CD14-positive monocyte (primary cell): ENCODE results near the gene RUNX2. TPM values are rescaled to one million over a fixed set of nuclear protein-coding genes. Genes with fewer than 3 reads are reported as not detected.

Experiments
- DNase-seq, 3 donors: peaks; one replicate each; pipeline ENCODE4 v3.0.0-alpha.2; 2011 to 2022
- H2AFZ ChIP-seq: 2 replicates; pipeline ENCODE4 v1.6.0; 2012; ENCODE audit warnings: mild to moderate bottlenecking, low read depth, low read length, inconsistent platforms; ENCODE audit not compliant: insufficient read depth, poor library complexity, severe bottlenecking
- H3K27ac ChIP-seq, 2 donors: 1 replicate in 1 of 2; 2 replicates in 1 of 2; pipeline ENCODE4 v1.5.1; 2012 to 2013; ENCODE audit warnings: low read length in 2 of 2, control low read depth in 1 of 2, inconsistent platforms in 1 of 2, low read depth in 1 of 2, mild to moderate bottlenecking in 1 of 2
- H3K27me3 ChIP-seq, 2 donors: one replicate each; pipeline versions ENCODE4 v1.6.0 to v1.6.1; 2011 to 2013; ENCODE audit warnings: low read length in 2 of 2; ENCODE audit not compliant: control insufficient read depth in 2 of 2, insufficient read depth in 2 of 2
- H3K36me3 ChIP-seq, 2 donors: replicated peaks in 1 of 2; 1 replicate in 1 of 2; 2 replicates in 1 of 2; pipeline versions ENCODE4 v1.5.1 to v1.6.1; 2012 to 2013; ENCODE audit warnings: low read length in 2 of 2, control low read depth in 1 of 2, inconsistent platforms in 1 of 2, mild to moderate bottlenecking in 1 of 2; ENCODE audit not compliant: insufficient read depth in 2 of 2, control insufficient read depth in 1 of 2
- H3K4me1 ChIP-seq, 2 donors: 1 replicate in 1 of 2; 2 replicates in 1 of 2; pipeline versions ENCODE4 v1.5.1 to v1.6.1; 2012 to 2013; ENCODE audit warnings: low read length in 2 of 2, control low read depth in 1 of 2, inconsistent platforms in 1 of 2, mild to moderate bottlenecking in 1 of 2, moderate library complexity in 1 of 2; ENCODE audit not compliant: insufficient read depth in 2 of 2, control insufficient read depth in 1 of 2
- H3K4me2 ChIP-seq: replicated peaks from 2 replicates; pipeline ENCODE3; 2012; ENCODE audit warnings: low read length, moderate library complexity, mild to moderate bottlenecking; ENCODE audit not compliant: poor library complexity, severe bottlenecking; ENCODE audit errors: extremely low read depth
- H3K4me3 ChIP-seq, 3 experiments: fragments of 200-600 bp in 1 of 3; sonication (generic) in 1 of 3; replicated peaks in 1 of 3; 1 replicate in 2 of 3; 2 replicates in 1 of 3; pipeline ENCODE4 v1.5.1; 2011 to 2013; ENCODE audit warnings: low read length in 3 of 3, mild to moderate bottlenecking in 3 of 3, control low read depth in 2 of 3, low read depth in 2 of 3, inconsistent platforms in 1 of 3, moderate library complexity in 1 of 3
- H3K79me2 ChIP-seq: 2 replicates; pipeline ENCODE4 v1.6.0; 2012; ENCODE audit warnings: mild to moderate bottlenecking, control low read depth, inconsistent platforms, low read length, moderate library complexity; ENCODE audit not compliant: insufficient read depth
- H3K9ac ChIP-seq: 2 replicates; pipeline ENCODE4 v1.6.0; 2017; ENCODE audit warnings: low read length, mild to moderate bottlenecking; ENCODE audit not compliant: insufficient read depth, poor library complexity, severe bottlenecking
- H3K9me3 ChIP-seq, 2 donors: replicated peaks in 1 of 2; 1 replicate in 1 of 2; 2 replicates in 1 of 2; pipeline versions ENCODE4 v1.5.1 to v1.6.1; 2012 to 2013; ENCODE audit warnings: low read length in 2 of 2, control low read depth in 1 of 2; ENCODE audit not compliant: control insufficient read depth in 1 of 2, insufficient read depth in 1 of 2
- H4K20me1 ChIP-seq: 2 replicates; pipeline ENCODE4 v1.6.0; 2012; ENCODE audit warnings: mild to moderate bottlenecking, low read length, control low read depth, moderate library complexity; ENCODE audit not compliant: insufficient read depth
- H3K27ac Mint-ChIP-seq, 7 donors: one replicate each; pipeline ENCODE4 v1.8.0; 2020; ENCODE audit warnings: mild to moderate bottlenecking in 7 of 7, mixed read lengths in 7 of 7, moderate library complexity in 6 of 7, inconsistent platforms in 2 of 7
- H3K27me3 Mint-ChIP-seq, 3 donors: one replicate each; pipeline ENCODE4 v1.8.0; 2021 to 2022; ENCODE audit warnings: low read depth in 3 of 3, mild to moderate bottlenecking in 3 of 3, mixed read lengths in 3 of 3, moderate library complexity in 3 of 3, inconsistent platforms in 1 of 3
- H3K36me3 Mint-ChIP-seq, 2 donors: one replicate each; pipeline ENCODE4 v1.8.0; 2020; ENCODE audit warnings: mixed read lengths in 2 of 2, inconsistent platforms in 1 of 2, mild to moderate bottlenecking in 1 of 2
- H3K4me1 Mint-ChIP-seq: one replicate; pipeline ENCODE4 v1.8.0; 2020; ENCODE audit warnings: mild to moderate bottlenecking, mixed read lengths
- H3K4me3 Mint-ChIP-seq, 2 donors: one replicate each; pipeline ENCODE4 v1.8.0; 2020; ENCODE audit warnings: mild to moderate bottlenecking in 2 of 2, mixed read lengths in 2 of 2, moderate library complexity in 1 of 2
- H3K9me3 Mint-ChIP-seq, 7 donors: one replicate each; pipeline ENCODE4 v1.8.0; 2020 to 2022; ENCODE audit warnings: mixed read lengths in 7 of 7, mild to moderate bottlenecking in 6 of 7, moderate library complexity in 6 of 7, inconsistent platforms in 2 of 7
- WGBS: methylation state at CpG from one replicate; pipeline ENCODE4 v1.1.5; 2013; ENCODE audit warnings: missing lambda C conversion rate; ENCODE audit not compliant: insufficient coverage; 5-methylcytosine and 5-hydroxymethylcytosine counted together
- intact Hi-C, 2 donors: fragments of 100-400 bp; cut with micrococcal nuclease; formaldehyde crosslinking; loops; one replicate each; pipeline versions ENCODE4 v1.15.0 to v1.15.1; 2023
- polyA plus RNA-seq, 3 donors: library from polyadenylated mRNA; depleted of rRNA in 1 of 3; unstranded in 2 of 3; stranded (reverse) in 1 of 3; fragments of 300-500 nt in 2 of 3; fragments of >200 nt in 1 of 3; fragmentation: Illumina TruSeq in 2 of 3; gene quantifications; 1 replicate in 2 of 3; 2 replicates in 1 of 3; pipeline ENCODE4 v1.2.3, GENCODE V29; 2012 to 2021
- TF ChIP-seq, protein P1 (sequence below): fragments of 200-600 bp; IDR thresholded peaks from one replicate; pipeline ENCODE4 v1.8.0; 2022; ENCODE audit warnings: antibody characterized with exemption, mild to moderate bottlenecking

Gene RUNX2
- polyA plus RNA-seq, 3 donors: 1.3 to 5.0 (median 2.5) TPM

DNA sequence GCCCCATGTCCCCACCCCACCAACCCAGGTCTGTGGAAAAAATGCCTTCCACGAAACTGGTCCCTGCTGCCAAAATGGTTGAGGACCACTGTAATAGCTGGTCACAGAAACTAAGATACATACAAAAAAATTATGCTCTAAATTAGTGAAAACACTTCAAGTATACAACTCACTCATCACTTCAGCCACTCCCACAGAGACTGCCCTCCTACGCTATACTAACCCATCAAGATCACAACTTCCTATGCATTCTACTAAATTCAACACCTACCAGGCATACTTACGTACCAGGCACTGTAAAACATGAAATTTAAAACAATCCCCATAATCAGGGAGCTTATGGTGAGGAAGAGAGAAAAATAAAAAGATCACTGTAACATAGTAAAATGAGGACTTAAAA is 22.9 kb downstream of the RUNX2 start:
- TF ChIP-seq, protein P1, sequence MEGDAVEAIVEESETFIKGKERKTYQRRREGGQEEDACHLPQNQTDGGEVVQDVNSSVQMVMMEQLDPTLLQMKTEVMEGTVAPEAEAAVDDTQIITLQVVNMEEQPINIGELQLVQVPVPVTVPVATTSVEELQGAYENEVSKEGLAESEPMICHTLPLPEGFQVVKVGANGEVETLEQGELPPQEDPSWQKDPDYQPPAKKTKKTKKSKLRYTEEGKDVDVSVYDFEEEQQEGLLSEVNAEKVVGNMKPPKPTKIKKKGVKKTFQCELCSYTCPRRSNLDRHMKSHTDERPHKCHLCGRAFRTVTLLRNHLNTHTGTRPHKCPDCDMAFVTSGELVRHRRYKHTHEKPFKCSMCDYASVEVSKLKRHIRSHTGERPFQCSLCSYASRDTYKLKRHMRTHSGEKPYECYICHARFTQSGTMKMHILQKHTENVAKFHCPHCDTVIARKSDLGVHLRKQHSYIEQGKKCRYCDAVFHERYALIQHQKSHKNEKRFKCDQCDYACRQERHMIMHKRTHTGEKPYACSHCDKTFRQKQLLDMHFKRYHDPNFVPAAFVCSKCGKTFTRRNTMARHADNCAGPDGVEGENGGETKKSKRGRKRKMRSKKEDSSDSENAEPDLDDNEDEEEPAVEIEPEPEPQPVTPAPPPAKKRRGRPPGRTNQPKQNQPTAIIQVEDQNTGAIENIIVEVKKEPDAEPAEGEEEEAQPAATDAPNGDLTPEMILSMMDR: no peak

DNA sequence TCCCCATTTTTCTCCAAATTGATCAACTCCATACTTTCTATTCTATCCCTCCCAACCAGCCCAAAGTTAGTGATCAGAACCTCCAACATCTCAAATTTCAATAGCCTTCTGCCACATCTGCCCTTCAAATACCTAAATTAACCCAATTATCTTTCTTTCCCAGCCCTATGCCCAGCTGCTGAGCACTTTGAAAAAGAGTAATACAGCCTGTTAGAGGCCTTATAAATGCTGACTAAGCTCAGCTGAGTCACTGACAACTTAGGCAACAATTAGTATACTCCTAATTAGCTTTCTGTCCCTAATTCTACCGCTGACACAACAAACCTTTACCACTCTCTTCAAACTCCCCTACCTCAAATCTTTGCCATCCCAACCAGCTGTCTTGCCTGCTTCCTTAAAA is 23.5 kb downstream of the RUNX2 start:
- Mint-ChIP-seq H3K4me3 (no peak overlapping the region), H3K36me3 (no peaks in the 10 kb centered on the region), H3K9me3 (no peaks in the 10 kb centered on the region), H3K4me1 (no peaks in the 10 kb centered on the region), H3K27ac (no peak overlapping the region), H3K27me3 (no peaks in the 10 kb centered on the region)
- no peak overlapping the region for H3K27ac ChIP-seq
- H3K9me3 ChIP-seq: no peaks in the 10 kb centered on the region
- WGBS: no CpG with 5 or more reads among the region's 1 CpG
- no peak overlapping the region for H3K9ac ChIP-seq
- H3K27me3 ChIP-seq: no peaks in the 10 kb centered on the region
- DNase-seq: no peak
- no peaks in the 10 kb centered on the region for H3K4me1 ChIP-seq
- H3K36me3 ChIP-seq: no peaks in the 10 kb centered on the region
- intact Hi-C loops: no loop called here
- no peak overlapping the region for H3K4me2 ChIP-seq
- no peaks in the 10 kb centered on the region for H3K79me2 ChIP-seq
- no peak overlapping the region for H2AFZ ChIP-seq
- no peak overlapping the region for H3K4me3 ChIP-seq
- TF ChIP-seq, protein P1: no peak
- no peaks in the 10 kb centered on the region for H4K20me1 ChIP-seq

More for the DNA sequence above, 22.9 kb downstream of the RUNX2 start:
- H4K20me1 ChIP-seq: no peaks in the 10 kb centered on the region
- H3K27me3 Mint-ChIP-seq: no peaks in the 10 kb centered on the region
- no peaks in the 10 kb centered on the region for H3K79me2 ChIP-seq
- no peaks in the 10 kb centered on the region for H3K9me3 Mint-ChIP-seq
- WGBS: 100% methylated on average over 1 of the region's 3 CpGs
- no peak overlapping the region for H2AFZ ChIP-seq
- H3K27ac Mint-ChIP-seq: no peak overlapping the region
- no peaks in the 10 kb centered on the region for H3K4me1 Mint-ChIP-seq
- no peak overlapping the region for H3K9ac ChIP-seq
- intact Hi-C loops: no loop called here
- H3K27me3 ChIP-seq: no peaks in the 10 kb centered on the region
- no peaks in the 10 kb centered on the region for H3K36me3 Mint-ChIP-seq
- H3K4me3 ChIP-seq: no peak overlapping the region
- no peak overlapping the region for H3K4me3 Mint-ChIP-seq
- no peak for DNase-seq
- H3K4me1 ChIP-seq: no peaks in the 10 kb centered on the region
- H3K36me3 ChIP-seq: no peaks in the 10 kb centered on the region
- H3K4me2 ChIP-seq: no peak overlapping the region
- no peak overlapping the region for H3K27ac ChIP-seq
- H3K9me3 ChIP-seq: no peaks in the 10 kb centered on the region
